ENCODE data around the gene CERCAM.

CERCAM gene

GRCh38 chr9:128456613-128457061 is 36.0 kb downstream of the CERCAM start:
- DNase-seq (ENCODE audit: low spot score): peak; percentile 72

GRCh38 chr9:128457207-128457606 is 36.5 kb downstream of the CERCAM start:
- peak; percentile 14 for DNase-seq (ENCODE audit: low spot score)

GRCh38 chr9:128459011-128459410 is 38.4 kb downstream of the CERCAM start:
- peak; percentile 44 for DNase-seq (ENCODE audit: low spot score)

GRCh38 chr9:128469070-128469469 is 48.4 kb downstream of the CERCAM start:
- DNase-seq (ENCODE audit: low spot score): no peak

- peak; percentile 16 for DNase-seq (ENCODE audit: low spot score)
These were observed 49.9 kb downstream of the CERCAM start for GRCh38 chr9:128470560-128470959.

- no peak for DNase-seq (ENCODE audit: low spot score)
These were observed 52.4 kb downstream of the CERCAM start for GRCh38 chr9:128473104-128473503.

GRCh38 chr9:128475867-128476266 is 55.2 kb downstream of the CERCAM start:
- DNase-seq (ENCODE audit: low spot score): no peak

GRCh38 chr9:128479262-128479661 is 58.6 kb downstream of the CERCAM start:
- DNase-seq (ENCODE audit: low spot score): no peak

- no peak for DNase-seq (ENCODE audit: low spot score)
These were observed 60.9 kb downstream of the CERCAM start for GRCh38 chr9:128481561-128481960.

GRCh38 chr9:128482186-128482585 is 61.5 kb downstream of the CERCAM start:
- no peak for DNase-seq (ENCODE audit: low spot score)

- no peak for DNase-seq (ENCODE audit: low spot score)
These were observed 64.2 kb downstream of the CERCAM start for GRCh38 chr9:128484686-128485413.

- no peak for DNase-seq (ENCODE audit: low spot score)
These were observed 64.8 kb downstream of the CERCAM start for GRCh38 chr9:128485414-128485855.

GRCh38 chr9:128486201-128486600 is 65.5 kb downstream of the CERCAM start:
- no peak for DNase-seq (ENCODE audit: low spot score)
